Prostate gland (tissue), 2 donors: Measurements from ENCODE around the gene EPB41L2. TPM values are rescaled to one million over a fixed set of nuclear protein-coding genes. Genes with fewer than 3 reads are reported as not detected.

Experiments used
- DNase-seq: peaks from one replicate; pipeline ENCODE4 v3.0.0-alpha.2; 2019; ENCODE audit warnings: low spot score
- H3K27ac ChIP-seq, 2 donors: fragments of 200-600 bp; sonication (generic); 2 replicates each; pipeline ENCODE4 v1.5.1; 2017 to 2019
- H3K27me3 ChIP-seq: fragments of 200-600 bp; sonication (generic); replicated peaks from 2 replicates; pipeline ENCODE4 v1.5.1; 2019; ENCODE audit not compliant: insufficient read depth
- H3K36me3 ChIP-seq, 2 donors: fragments of 200-600 bp; sonication (generic); 1 replicate in 1 of 2; 2 replicates in 1 of 2; pipeline versions ENCODE4 v1.5.1 to v1.8.1; 2017 to 2019
- H3K4me1 ChIP-seq: fragments of 200-600 bp; sonication (generic); replicated peaks from 2 replicates; pipeline ENCODE4 v1.5.1; 2019
- H3K4me3 ChIP-seq, 2 donors: fragments of 200-600 bp; sonication (generic); 2 replicates each; pipeline ENCODE4 v1.5.1; 2017 to 2019
- H3K9me3 ChIP-seq: fragments of 200-600 bp; sonication (generic); 2 replicates; pipeline ENCODE4 v1.5.1; 2017
- CTCF ChIP-seq, 4 experiments: fragments of 200-600 bp in 2 of 4; fragments of 450-650 bp in 2 of 4; sonication (generic) in 2 of 4; IDR thresholded peaks; 1 replicate in 3 of 4; 2 replicates in 1 of 4; pipeline ENCODE4 v1.5.1; 2016 to 2019; ENCODE audit warnings: antibody characterized with exemption in 4 of 4, mild to moderate bottlenecking in 2 of 4, moderate library complexity in 2 of 4
- POLR2A ChIP-seq: fragments of 450-650 bp; IDR thresholded peaks from one replicate; pipeline ENCODE4 v1.6.1; 2016; ENCODE audit warnings: antibody characterized with exemption, mild to moderate bottlenecking
- POLR2AphosphoS5 ChIP-seq: sonication (generic); formaldehyde crosslinking; IDR thresholded peaks from one replicate; pipeline ENCODE4 v1.6.1; 2017; ENCODE audit warnings: antibody characterized with exemption
- WGBS: methylation state at CpG from one replicate; pipeline ENCODE4 v1.1.5; 2018; 5-methylcytosine and 5-hydroxymethylcytosine counted together
- intact Hi-C: fragments of 100-400 bp; cut with DNase I; formaldehyde crosslinking; loops from one replicate; pipeline ENCODE4 v1.14.2; 2022
- total RNA-seq, 2 donors: library from RNA; depleted of rRNA; stranded (reverse); fragments of >200 nt; gene quantifications; one replicate each; pipeline ENCODE4 v1.1.0, GENCODE V29; 2016

EPB41L2 gene
- total RNA-seq, 2 donors from 2014 or later, result 11.9 to 105 TPM

DNA sequence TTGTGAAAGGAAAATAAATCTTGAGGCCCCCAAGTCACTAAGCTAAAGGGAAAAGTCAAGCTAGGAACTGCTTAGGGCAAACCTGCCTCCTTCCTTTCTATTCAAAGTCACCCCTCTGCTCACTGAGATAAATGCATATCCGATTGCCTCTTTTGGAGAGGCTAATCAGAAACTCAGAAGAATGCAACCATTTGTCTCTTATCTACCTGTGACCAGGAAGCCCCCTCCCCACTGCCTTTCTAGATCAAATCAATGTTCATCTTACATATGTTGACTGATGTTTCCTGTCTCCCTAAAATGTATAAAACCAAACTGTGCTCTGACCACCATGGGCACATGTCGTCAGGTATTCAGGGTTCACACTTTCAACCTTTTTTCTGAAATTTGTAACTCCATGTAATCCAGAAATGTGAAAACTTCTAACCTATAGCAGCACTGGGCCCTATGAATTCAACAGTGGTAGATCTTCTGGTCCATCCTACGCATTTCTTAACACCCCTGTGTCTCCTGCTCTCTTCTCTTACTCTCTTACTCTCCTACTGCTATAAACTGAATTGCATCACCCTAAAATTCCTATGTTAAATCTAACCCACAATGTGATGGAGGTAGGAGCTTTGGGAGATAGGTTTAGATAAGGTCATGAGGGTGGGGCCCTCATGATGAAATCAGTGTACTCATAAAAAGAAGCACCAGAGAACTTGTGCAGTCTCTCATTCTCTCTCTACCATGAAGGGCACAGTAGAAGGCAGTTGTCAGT is 89.3 kb downstream of the EPB41L2 start:
- WGBS, result 96% methylated on average over 3 of the region's 3 CpGs
- TF ChIP-seq CTCF (IDR thresholded peaks at IDR 0.05), result no peak
- no peak for TF ChIP-seq POLR2A
- no peak for TF ChIP-seq POLR2AphosphoS5
- Histone ChIP-seq H3K36me3 (no peaks in the 10 kb centered on the region), H3K9me3 (no peaks in the 10 kb centered on the region), H3K4me3 (no peak overlapping the region), H3K4me1 (no peaks in the 10 kb centered on the region), H3K27me3 (no peaks in the 10 kb centered on the region), H3K27ac (no peak overlapping the region)
- intact Hi-C loops, result no loop called here
- DNase-seq, result no peak

GRCh38 chr6:130971504-130971903 is 91.5 kb downstream of the EPB41L2 start:
- 98% methylated on average over 3 of the region's 3 CpGs for WGBS

DNA sequence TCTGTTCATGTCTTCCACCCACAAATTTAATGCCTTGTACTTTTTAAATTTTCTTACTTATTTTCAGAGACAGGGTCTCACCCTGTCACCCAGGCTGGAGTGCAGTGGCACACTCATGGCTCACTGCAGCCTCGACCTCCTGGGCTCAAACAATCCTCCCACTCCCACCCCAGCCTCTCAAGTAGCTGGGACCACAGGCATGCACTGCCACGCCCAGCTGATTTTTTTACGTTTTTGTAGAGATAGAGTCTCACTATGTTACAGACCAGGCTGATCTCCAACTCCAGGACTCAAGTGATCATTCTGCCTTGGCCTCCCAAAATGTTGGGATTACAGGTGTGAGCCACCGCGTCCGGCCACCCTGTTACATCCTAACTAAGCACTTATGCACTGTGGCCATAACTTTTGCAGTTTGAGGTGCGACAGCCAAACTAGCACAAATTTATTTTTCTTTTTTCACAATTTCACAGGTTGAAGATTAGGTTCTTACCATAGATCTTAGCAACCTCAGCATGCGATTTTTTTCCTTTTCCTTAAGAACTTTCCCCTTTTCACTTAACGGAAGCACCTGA is 92.1 kb downstream of the EPB41L2 start:
- intact Hi-C loops, result no loop called here
- Histone ChIP-seq H3K4me3 (no peak overlapping the region), H3K36me3 (no peaks in the 10 kb centered on the region), H3K4me1 (no peaks in the 10 kb centered on the region), H3K27me3 (no peaks in the 10 kb centered on the region), H3K27ac (no peak overlapping the region), H3K9me3 (no peaks in the 10 kb centered on the region)
- TF ChIP-seq POLR2AphosphoS5, result no peak
- TF ChIP-seq POLR2A, result no peak
- no peak for TF ChIP-seq CTCF (IDR thresholded peaks at IDR 0.05)
- DNase-seq, result no peak
- 92% methylated on average over 9 of the region's 9 CpGs for WGBS

More at GRCh38 chr6:130971504-130971903, 91.5 kb downstream of the EPB41L2 start:
- Histone ChIP-seq H3K9me3 (no peaks in the 10 kb centered on the region), H3K27ac (no peak overlapping the region), H3K36me3 (no peaks in the 10 kb centered on the region), H3K4me3 (no peak overlapping the region), H3K4me1 (no peaks in the 10 kb centered on the region), H3K27me3 (no peaks in the 10 kb centered on the region)
- DNase-seq, result no peak
- TF ChIP-seq CTCF (IDR thresholded peaks at IDR 0.05) (no peak), POLR2AphosphoS5 (no peak), POLR2A (no peak)
- intact Hi-C loops, result no loop called here

GRCh38 chr6:130969791-130970491 is 93.1 kb downstream of the EPB41L2 start:
- no peaks in the 10 kb centered on the region for H3K27me3 ChIP-seq
- DNase-seq, result no peak
- TF ChIP-seq POLR2AphosphoS5, result no peak
- intact Hi-C loops, result no loop called here
- 66% methylated on average over 8 of the region's 8 CpGs for WGBS
- no peaks in the 10 kb centered on the region for H3K9me3 ChIP-seq
- H3K4me3 ChIP-seq, result no peak overlapping the region
- no peak overlapping the region for H3K27ac ChIP-seq
- no peaks in the 10 kb centered on the region for H3K4me1 ChIP-seq
- no peaks in the 10 kb centered on the region for H3K36me3 ChIP-seq

GRCh38 chr6:130969166-130969565 is 93.9 kb downstream of the EPB41L2 start:
- intact Hi-C loops, result no loop called here
- no peak for DNase-seq
- Histone ChIP-seq H3K27ac (no peak overlapping the region), H3K4me1 (no peaks in the 10 kb centered on the region), H3K4me3 (no peak overlapping the region), H3K27me3 (no peaks in the 10 kb centered on the region), H3K9me3 (no peaks in the 10 kb centered on the region), H3K36me3 (no peaks in the 10 kb centered on the region)
- WGBS, result 64% methylated on average over 4 of the region's 4 CpGs
- TF ChIP-seq POLR2AphosphoS5, result no peak
- no peak for TF ChIP-seq POLR2A
- no peak for TF ChIP-seq CTCF (IDR thresholded peaks at IDR 0.05)
